PFSK-1 (cell line): ENCODE measurements around the gene SATB1.

Experiments used
- FOXP2 ChIP-seq: optimal IDR thresholded peaks from 2 replicates; pipeline ENCODE3; 2011; ENCODE audit warnings: borderline replicate concordance, control low read depth, inconsistent platforms; ENCODE audit not compliant: insufficient read depth; ENCODE audit errors: extremely low read length, extremely low read depth
- POLR2AphosphoS5 ChIP-seq: IDR thresholded peaks from 2 replicates; pipeline ENCODE4 v1.6.1; 2012; ENCODE audit warnings: low read depth, mild to moderate bottlenecking, control low read depth, low read length, moderate library complexity
- SIN3A ChIP-seq: IDR thresholded peaks from 2 replicates; pipeline ENCODE4 v1.6.1; 2012; ENCODE audit warnings: mild to moderate bottlenecking, low read length, moderate library complexity, borderline replicate concordance; ENCODE audit not compliant: insufficient read depth
- TAF1 ChIP-seq: IDR thresholded peaks from 2 replicates; pipeline ENCODE4 v1.6.1; 2012; ENCODE audit warnings: low read length, control low read depth, borderline replicate concordance; ENCODE audit not compliant: insufficient read depth
- TF ChIP-seq, protein P1 (sequence below), 2 experiments: IDR thresholded peaks; 2 replicates each; pipeline versions ENCODE4 v1.6.1 to v1.8.0; 2011 to 2012; ENCODE audit warnings: low read depth in 2 of 2, low read length in 2 of 2, control low read depth in 1 of 2, inconsistent platforms in 1 of 2, mild to moderate bottlenecking in 1 of 2, moderate library complexity in 1 of 2; ENCODE audit not compliant: insufficient read depth in 1 of 2

Gene SATB1

GRCh38 chr3:18410205-18410604 lies 14.9 kb downstream of the SATB1 start:
- TF ChIP-seq POLR2AphosphoS5 (no peak), SIN3A (no peak), FOXP2 (no peak), TAF1 (no peak)
- TF ChIP-seq, protein P1, sequence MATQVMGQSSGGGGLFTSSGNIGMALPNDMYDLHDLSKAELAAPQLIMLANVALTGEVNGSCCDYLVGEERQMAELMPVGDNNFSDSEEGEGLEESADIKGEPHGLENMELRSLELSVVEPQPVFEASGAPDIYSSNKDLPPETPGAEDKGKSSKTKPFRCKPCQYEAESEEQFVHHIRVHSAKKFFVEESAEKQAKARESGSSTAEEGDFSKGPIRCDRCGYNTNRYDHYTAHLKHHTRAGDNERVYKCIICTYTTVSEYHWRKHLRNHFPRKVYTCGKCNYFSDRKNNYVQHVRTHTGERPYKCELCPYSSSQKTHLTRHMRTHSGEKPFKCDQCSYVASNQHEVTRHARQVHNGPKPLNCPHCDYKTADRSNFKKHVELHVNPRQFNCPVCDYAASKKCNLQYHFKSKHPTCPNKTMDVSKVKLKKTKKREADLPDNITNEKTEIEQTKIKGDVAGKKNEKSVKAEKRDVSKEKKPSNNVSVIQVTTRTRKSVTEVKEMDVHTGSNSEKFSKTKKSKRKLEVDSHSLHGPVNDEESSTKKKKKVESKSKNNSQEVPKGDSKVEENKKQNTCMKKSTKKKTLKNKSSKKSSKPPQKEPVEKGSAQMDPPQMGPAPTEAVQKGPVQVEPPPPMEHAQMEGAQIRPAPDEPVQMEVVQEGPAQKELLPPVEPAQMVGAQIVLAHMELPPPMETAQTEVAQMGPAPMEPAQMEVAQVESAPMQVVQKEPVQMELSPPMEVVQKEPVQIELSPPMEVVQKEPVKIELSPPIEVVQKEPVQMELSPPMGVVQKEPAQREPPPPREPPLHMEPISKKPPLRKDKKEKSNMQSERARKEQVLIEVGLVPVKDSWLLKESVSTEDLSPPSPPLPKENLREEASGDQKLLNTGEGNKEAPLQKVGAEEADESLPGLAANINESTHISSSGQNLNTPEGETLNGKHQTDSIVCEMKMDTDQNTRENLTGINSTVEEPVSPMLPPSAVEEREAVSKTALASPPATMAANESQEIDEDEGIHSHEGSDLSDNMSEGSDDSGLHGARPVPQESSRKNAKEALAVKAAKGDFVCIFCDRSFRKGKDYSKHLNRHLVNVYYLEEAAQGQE (IDR thresholded peaks at IDR 0.05; ENCODE audit: insufficient read depth in 1 of 2, low read depth in 2 of 2, low read length in 2 of 2), result no peak

- TF ChIP-seq TAF1 (no peak), POLR2AphosphoS5 (no peak), SIN3A (no peak), FOXP2 (no peak)
- TF ChIP-seq, protein P1 (IDR thresholded peaks at IDR 0.05; ENCODE audit: insufficient read depth in 1 of 2, low read depth in 2 of 2, low read length in 2 of 2), result no peak
Measured at GRCh38 chr3:18409266-18409665, 15.9 kb downstream of the SATB1 start.

DNA sequence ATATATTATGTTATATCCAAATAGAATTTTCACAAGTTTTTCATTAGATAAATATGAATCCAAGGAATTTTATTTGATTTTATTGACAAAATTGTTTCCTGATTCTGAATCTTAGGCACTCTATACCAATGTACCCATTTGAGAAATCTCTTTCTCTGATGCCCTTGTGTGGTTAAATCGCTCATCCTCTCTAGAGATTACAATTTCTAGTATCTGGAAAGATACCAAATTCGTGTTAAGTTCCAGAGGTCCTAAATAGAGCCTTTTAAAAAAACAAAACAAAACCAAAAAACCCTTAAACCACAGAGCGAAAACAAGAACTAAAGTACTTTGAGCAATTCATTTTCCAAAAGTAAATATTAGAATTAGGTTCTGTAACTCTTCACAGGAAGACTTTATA lies 20.0 kb downstream of the SATB1 start:
- no peak for TF ChIP-seq POLR2AphosphoS5
- no peak for TF ChIP-seq TAF1
- TF ChIP-seq, protein P1 (IDR thresholded peaks at IDR 0.05; ENCODE audit: insufficient read depth in 1 of 2, low read depth in 2 of 2, low read length in 2 of 2), result no peak
- TF ChIP-seq FOXP2, result no peak
- no peak for TF ChIP-seq SIN3A

GRCh38 chr3:18403061-18403460 lies 22.1 kb downstream of the SATB1 start:
- TF ChIP-seq, protein P1 (IDR thresholded peaks at IDR 0.05; ENCODE audit: insufficient read depth in 1 of 2, low read depth in 2 of 2, low read length in 2 of 2), result no peak
- TF ChIP-seq POLR2AphosphoS5 (no peak), FOXP2 (no peak), SIN3A (no peak), TAF1 (no peak)
